AG09309 (cell line): ENCODE data around the gene GAMT.

ENCODE experiments used
- DNase-seq: peaks from one replicate; pipeline ENCODE4 v3.0.0-alpha.2; 2010; ENCODE audit warnings: low read depth
- H3K4me3 ChIP-seq: 2 replicates; pipeline ENCODE4 v1.5.1; 2011; ENCODE audit warnings: mild to moderate bottlenecking, low read depth, low read length, moderate library complexity; ENCODE audit not compliant: control insufficient read depth
- CTCF ChIP-seq: IDR thresholded peaks from 2 replicates; pipeline ENCODE4 v1.5.1; 2011; ENCODE audit warnings: mild to moderate bottlenecking, low read depth, low read length, inconsistent platforms; ENCODE audit not compliant: insufficient read depth, control insufficient read depth; ENCODE audit errors: missing control alignments

The GAMT gene

GRCh38 chr19:1394252-1395193 is 6.8 kb downstream of the GAMT start:
- no peak for DNase-seq
- TF ChIP-seq CTCF = no peak
- H3K4me3 ChIP-seq = no peak overlapping the region

- TF ChIP-seq CTCF = no peak
- no peak for DNase-seq
- no peak overlapping the region for H3K4me3 ChIP-seq
Observed at GRCh38 chr19:1393841-1394240, 7.5 kb downstream of the GAMT start.

- DNase-seq = no peak
- TF ChIP-seq CTCF = no peak
Observed at GRCh38 chr19:1392939-1393530, 8.3 kb downstream of the GAMT start.

GRCh38 chr19:1392407-1392806 is 8.9 kb downstream of the GAMT start:
- TF ChIP-seq CTCF = no peak
- no peak overlapping the region for H3K4me3 ChIP-seq
- no peak for DNase-seq

More at GRCh38 chr19:1392939-1393530, 8.3 kb downstream of the GAMT start:
- no peak overlapping the region for H3K4me3 ChIP-seq

GRCh38 chr19:1390890-1391423 is 10.4 kb downstream of the GAMT start:
- no peak for DNase-seq
- no peak overlapping the region for H3K4me3 ChIP-seq
- TF ChIP-seq CTCF = no peak

- no peak for TF ChIP-seq CTCF
- H3K4me3 ChIP-seq = no peak overlapping the region
- DNase-seq = no peak
Observed at GRCh38 chr19:1389033-1389940, 12.1 kb downstream of the GAMT start.
